ENCODE measurements around the gene SDC4.

GRCh38 chr20:45313065-45313695, 35.0 kb downstream of the SDC4 start:
- TF ChIP-seq CTCF (IDR thresholded peaks at IDR 0.05) (no peak), POLR2AphosphoS5 (IDR thresholded peaks at IDR 0.05) (no peak)

Data from stomach (tissue), 4 donors.